ACC112 (cell line): ENCODE data around the gene TMEM184C.

Experiments
- H2AFZ ChIP-seq: fragments of 200-600 bp; sonication (generic); one replicate; pipeline ENCODE4 v1.6.0; 2017; ENCODE audit warnings: antibody characterized with exemption, low read length; ENCODE audit not compliant: unreplicated experiment
- H3K27ac ChIP-seq: fragments of 200-600 bp; sonication (generic); 2 replicates; pipeline ENCODE4 v1.5.1; 2014; ENCODE audit warnings: low read depth, mild to moderate bottlenecking, antibody characterized with exemption, low read length, moderate library complexity
- H3K27me3 ChIP-seq: fragments of 200-600 bp; sonication (generic); 2 replicates; pipeline ENCODE4 v1.6.1; 2014; ENCODE audit warnings: mild to moderate bottlenecking, antibody characterized with exemption, low read length, moderate library complexity, mixed read lengths; ENCODE audit not compliant: insufficient read depth
- H3K36me3 ChIP-seq: fragments of 200-600 bp; sonication (generic); 2 replicates; pipeline ENCODE4 v1.6.1; 2016; ENCODE audit warnings: mild to moderate bottlenecking, antibody characterized with exemption, low read length, moderate library complexity, mixed read lengths; ENCODE audit not compliant: insufficient read depth
- H3K4me1 ChIP-seq: fragments of 200-600 bp; sonication (generic); one replicate; pipeline ENCODE4 v1.6.1; 2016; ENCODE audit warnings: low read length, mixed read lengths; ENCODE audit not compliant: insufficient read depth, unreplicated experiment, control insufficient read depth
- H3K4me3 ChIP-seq: fragments of 200-600 bp; sonication (generic); 2 replicates; pipeline ENCODE4 v1.5.1; 2014; ENCODE audit warnings: mild to moderate bottlenecking, low read depth, low read length
- H3K79me2 ChIP-seq: fragments of 200-600 bp; sonication (generic); one replicate; pipeline ENCODE4 v1.6.0; 2016; ENCODE audit warnings: low read length; ENCODE audit not compliant: control insufficient read depth, unreplicated experiment, insufficient read depth

The TMEM184C gene

DNA sequence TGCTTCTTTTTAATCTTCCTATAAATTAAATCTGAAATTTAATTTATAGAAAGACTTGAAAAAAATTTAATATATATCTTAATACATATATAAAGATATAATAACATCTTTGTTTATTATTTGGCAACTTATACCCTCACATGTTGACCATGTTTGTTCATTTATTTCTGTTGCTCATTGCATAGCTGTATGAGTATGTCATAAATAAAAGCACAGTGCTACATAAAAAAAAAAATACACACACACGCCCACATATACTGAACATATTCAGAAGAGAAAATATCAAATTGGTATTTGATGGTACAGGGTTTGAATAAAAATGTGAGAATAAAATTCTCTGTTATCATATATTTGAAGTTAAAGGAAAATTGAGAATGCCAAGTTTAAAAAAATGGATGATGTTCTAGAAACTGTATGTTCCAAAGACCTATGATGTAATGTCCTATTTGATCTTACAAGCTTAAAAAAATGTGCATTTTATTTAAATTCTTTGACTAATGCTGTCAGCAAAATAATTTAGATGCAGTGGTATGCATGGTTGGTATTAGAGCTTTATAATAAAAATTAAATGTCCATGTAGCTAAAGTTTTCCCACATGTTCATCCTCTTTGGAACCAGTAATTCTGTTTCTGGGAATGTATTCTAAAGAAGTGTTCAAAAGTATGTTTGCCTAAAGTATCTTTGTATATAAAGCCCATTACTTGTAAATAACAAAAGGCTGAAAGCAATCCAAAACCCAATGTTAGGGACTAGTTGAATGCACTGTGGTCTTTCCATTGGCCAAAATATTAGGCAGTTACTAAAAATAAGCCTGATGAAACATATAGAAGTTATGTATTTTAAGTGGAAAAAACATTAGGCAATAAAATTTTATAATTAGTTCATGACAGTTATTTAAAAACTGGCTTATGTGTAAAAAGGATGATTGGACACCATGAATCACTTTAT, 12.9 kb downstream of the TMEM184C start:
- Histone ChIP-seq H3K36me3 (peaks cover 21% of the 10 kb centered on the region), H3K27ac (no peak overlapping the region), H3K27me3 (no peaks in the 10 kb centered on the region), H3K4me1 (no peaks in the 10 kb centered on the region), H2AFZ (no peak overlapping the region), H3K4me3 (no peak overlapping the region), H3K79me2 (no peaks in the 10 kb centered on the region)

- Histone ChIP-seq H3K79me2 (no peaks in the 10 kb centered on the region), H3K27ac (no peak overlapping the region), H3K27me3 (no peaks in the 10 kb centered on the region), H3K4me3 (no peak overlapping the region), H3K4me1 (no peaks in the 10 kb centered on the region), H2AFZ (no peak overlapping the region), H3K36me3 (peaks cover 39% of the 10 kb centered on the region)
These were observed 15.9 kb downstream of the TMEM184C start for GRCh38 chr4:147633113-147633512.

GRCh38 chr4:147633643-147634042, 16.4 kb downstream of the TMEM184C start:
- no peak overlapping the region for H2AFZ ChIP-seq
- no peaks in the 10 kb centered on the region for H3K4me1 ChIP-seq
- no peaks in the 10 kb centered on the region for H3K79me2 ChIP-seq
- no peaks in the 10 kb centered on the region for H3K27me3 ChIP-seq
- no peak overlapping the region for H3K27ac ChIP-seq
- H3K4me3 ChIP-seq: no peak overlapping the region
- H3K36me3 ChIP-seq: peaks cover 39% of the 10 kb centered on the region

GRCh38 chr4:147635348-147635747, 18.2 kb downstream of the TMEM184C start:
- Histone ChIP-seq H3K79me2 (no peaks in the 10 kb centered on the region), H3K36me3 (peaks cover 39% of the 10 kb centered on the region), H2AFZ (no peak overlapping the region), H3K4me1 (peaks cover 8% of the 10 kb centered on the region), H3K4me3 (no peak overlapping the region), H3K27ac (no peak overlapping the region), H3K27me3 (no peaks in the 10 kb centered on the region)

GRCh38 chr4:147638365-147638764, 21.2 kb downstream of the TMEM184C start:
- Histone ChIP-seq H3K4me1 (peaks cover 8% of the 10 kb centered on the region), H3K79me2 (no peaks in the 10 kb centered on the region), H3K27ac (no peak overlapping the region), H3K4me3 (no peak overlapping the region), H2AFZ (no peak overlapping the region), H3K27me3 (no peaks in the 10 kb centered on the region), H3K36me3 (peaks cover 39% of the 10 kb centered on the region)

DNA sequence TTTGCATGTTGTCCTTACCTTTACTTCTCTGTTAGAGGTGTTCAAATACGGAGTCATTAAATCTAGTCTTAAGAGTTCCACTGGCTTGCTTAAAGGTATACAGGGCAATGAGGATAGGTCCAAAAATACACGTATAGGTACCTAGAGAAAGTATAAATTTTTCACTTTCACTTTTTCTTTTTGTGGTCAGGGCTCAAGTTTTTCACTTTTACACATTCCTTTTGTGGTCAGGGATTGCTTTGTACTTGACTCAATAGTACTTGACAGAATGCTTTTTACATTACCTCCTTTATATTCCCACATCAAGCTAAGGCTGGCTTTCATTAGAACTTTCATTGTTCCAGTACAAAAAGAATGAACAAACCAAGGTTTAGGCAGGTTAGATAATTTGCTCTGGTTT, 21.7 kb downstream of the TMEM184C start:
- Histone ChIP-seq H3K79me2 (no peaks in the 10 kb centered on the region), H3K27ac (no peak overlapping the region), H3K27me3 (no peaks in the 10 kb centered on the region), H3K4me3 (no peak overlapping the region), H2AFZ (no peak overlapping the region), H3K4me1 (peaks cover 8% of the 10 kb centered on the region), H3K36me3 (peaks cover 34% of the 10 kb centered on the region)

DNA sequence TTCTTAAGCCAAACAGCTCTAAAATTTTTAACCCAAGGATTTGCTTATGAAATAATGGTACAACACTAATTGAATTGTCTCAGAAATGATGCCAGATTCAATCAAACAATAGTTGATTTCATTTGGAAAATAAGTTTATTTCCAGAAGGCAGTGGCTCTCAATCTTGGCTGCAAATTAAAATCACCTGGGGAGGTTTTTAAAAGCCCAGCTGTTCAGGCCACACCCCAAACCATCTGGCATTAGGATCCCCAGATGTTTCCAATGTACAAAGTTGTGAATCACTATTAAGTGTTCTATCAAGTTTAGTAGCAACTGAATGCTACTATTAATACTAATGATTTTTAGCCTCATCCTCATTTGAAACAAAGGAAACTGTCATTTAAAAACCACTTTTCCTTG, 22.2 kb downstream of the TMEM184C start:
- no peak overlapping the region for H3K27ac ChIP-seq
- H3K36me3 ChIP-seq: peaks cover 30% of the 10 kb centered on the region
- H3K27me3 ChIP-seq: no peaks in the 10 kb centered on the region
- H3K4me1 ChIP-seq: peaks cover 8% of the 10 kb centered on the region
- no peak overlapping the region for H3K4me3 ChIP-seq
- H3K79me2 ChIP-seq: no peaks in the 10 kb centered on the region
- H2AFZ ChIP-seq: no peak overlapping the region

DNA sequence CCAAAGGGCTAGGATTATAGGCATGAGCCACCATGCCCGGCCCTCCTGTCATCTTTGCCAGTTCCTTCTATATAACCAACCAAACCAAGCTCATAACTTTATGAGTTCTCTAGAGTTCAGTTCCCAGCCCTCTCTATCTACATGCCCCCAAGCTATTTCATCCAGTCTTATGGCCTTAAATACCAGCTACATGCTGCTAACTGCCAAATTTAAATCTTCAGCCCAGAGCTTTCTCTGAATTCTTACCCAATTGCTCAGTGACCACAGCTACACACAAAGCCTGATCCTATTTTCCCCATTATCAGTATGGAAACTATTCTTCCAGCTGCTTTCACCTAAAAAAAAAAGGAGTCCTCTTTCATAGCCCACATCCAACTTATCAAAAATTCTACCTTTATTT, 23.1 kb downstream of the TMEM184C start:
- H3K79me2 ChIP-seq: no peaks in the 10 kb centered on the region
- no peak overlapping the region for H3K27ac ChIP-seq
- peaks cover 24% of the 10 kb centered on the region for H3K36me3 ChIP-seq
- no peaks in the 10 kb centered on the region for H3K27me3 ChIP-seq
- peaks cover 8% of the 10 kb centered on the region for H3K4me1 ChIP-seq
- H3K4me3 ChIP-seq: no peak overlapping the region
- H2AFZ ChIP-seq: no peak overlapping the region

DNA sequence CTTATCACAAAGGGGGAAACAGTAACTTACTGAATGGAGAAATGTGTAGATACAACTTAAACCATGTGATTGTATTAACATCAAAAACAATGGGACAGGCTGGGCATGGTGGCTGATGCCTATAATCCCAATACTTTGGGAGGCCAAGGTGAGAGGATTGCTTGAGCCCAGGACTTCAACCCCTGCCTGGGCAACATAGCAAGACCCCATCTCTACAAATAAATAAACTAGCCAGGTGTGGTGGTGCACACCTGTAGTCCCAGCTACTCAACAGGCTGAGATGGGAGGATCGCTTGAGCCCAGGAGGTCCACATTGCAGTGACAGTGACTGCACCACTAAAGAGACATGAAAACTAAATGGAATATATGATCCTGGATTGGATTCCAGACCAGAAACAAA, 26.4 kb downstream of the TMEM184C start:
- no peaks in the 10 kb centered on the region for H3K27me3 ChIP-seq
- H3K36me3 ChIP-seq: peaks cover 10% of the 10 kb centered on the region; the same call in 1 of the 2 replicates
- peaks cover 8% of the 10 kb centered on the region for H3K4me1 ChIP-seq
- H3K27ac ChIP-seq: no peak overlapping the region
- H3K79me2 ChIP-seq: peaks cover 4% of the 10 kb centered on the region
- no peak overlapping the region for H2AFZ ChIP-seq
- H3K4me3 ChIP-seq: no peak overlapping the region

DNA sequence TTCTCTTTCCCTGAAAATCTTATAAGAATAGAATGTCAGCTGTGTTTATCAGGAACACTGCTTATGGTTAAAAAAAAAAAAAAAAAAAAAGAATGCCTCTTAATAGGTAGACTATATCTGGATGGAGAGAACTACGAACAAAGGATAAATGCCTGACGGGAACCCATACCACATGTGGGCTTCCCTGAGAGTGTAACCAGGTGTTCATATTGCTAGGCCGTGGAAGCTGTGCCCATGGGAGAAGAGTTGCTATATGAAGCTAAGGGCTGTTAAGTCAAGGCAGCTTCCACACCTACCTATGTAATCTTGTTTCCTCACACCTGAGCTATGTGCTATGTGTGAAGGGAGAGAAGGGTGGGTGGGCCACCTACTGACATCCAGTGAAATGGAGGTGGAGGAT, 27.3 kb downstream of the TMEM184C start:
- Histone ChIP-seq H3K27ac (no peak overlapping the region), H3K4me1 (peaks cover 3% of the 10 kb centered on the region), H3K36me3 (peaks cover 13% of the 10 kb centered on the region; the same call in 1 of the 2 replicates), H3K4me3 (no peak overlapping the region), H3K27me3 (no peaks in the 10 kb centered on the region), H3K79me2 (peaks cover 4% of the 10 kb centered on the region), H2AFZ (no peak overlapping the region)

- Histone ChIP-seq H3K4me3 (no peak overlapping the region), H2AFZ (no peak overlapping the region), H3K27ac (no peak overlapping the region), H3K79me2 (peaks cover 4% of the 10 kb centered on the region), H3K4me1 (no peaks in the 10 kb centered on the region), H3K36me3 (peaks cover 13% of the 10 kb centered on the region; the same call in 1 of the 2 replicates), H3K27me3 (no peaks in the 10 kb centered on the region)
These were observed 27.9 kb downstream of the TMEM184C start for GRCh38 chr4:147645099-147645498.
